NOMO-1 (cell line): ENCODE measurements around the gene ANKRD36C.
"Not testable (repeated sequence)": the region's sequence is repeated elsewhere in the genome, so short reads cannot be mapped to it uniquely, and the experiment has no call there.

Experiments
- DNase-seq, 2 experiments: peaks; one replicate each; lab custom pipeline; 2025; ENCODE audit not compliant: unreplicated experiment in 2 of 2; lab: John Stamatoyannopoulos, UW

The ANKRD36C gene

GRCh38 chr2:95799892-95800291, 191.7 kb downstream of the ANKRD36C start:
- DNase-seq: no peak

DNA sequence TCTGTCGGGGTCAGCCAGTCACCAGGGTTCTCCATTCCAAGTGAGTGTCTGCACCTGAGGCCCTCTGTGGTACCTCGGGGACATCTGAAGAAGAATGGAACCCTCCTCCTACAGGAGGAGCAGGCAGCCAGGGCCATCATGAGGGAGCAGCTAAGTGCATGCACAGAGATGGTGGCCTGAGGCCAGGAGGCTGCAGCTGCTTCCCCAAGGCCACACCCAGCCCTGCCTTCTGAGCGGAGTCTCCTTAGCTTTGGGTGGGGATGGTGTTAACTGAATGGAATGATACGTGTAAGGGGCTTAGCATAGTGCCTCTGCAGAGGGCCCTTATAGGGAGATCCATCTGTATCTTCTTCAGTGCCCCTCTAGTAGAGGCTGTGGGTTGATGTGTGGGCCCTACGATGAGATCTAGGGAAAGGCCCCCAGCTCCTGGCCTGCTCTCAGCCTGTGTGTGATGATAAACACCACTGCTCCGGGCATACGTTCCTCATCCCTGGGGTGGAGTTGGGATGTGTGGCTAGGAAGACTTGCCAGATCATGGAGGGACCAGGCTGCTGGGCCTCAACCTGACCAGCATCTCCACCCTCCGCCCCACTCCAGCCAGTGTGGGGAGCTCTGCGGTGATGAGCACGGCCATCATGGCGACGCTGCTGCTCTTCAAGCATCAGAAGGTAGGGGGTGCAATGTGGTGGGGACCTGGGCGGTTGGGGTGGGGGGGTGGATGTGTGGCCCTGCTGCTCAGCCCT, 192.3 kb downstream of the ANKRD36C start:
- not testable (repeated sequence) for DNase-seq

GRCh38 chr2:95796249-95797099, 195.2 kb downstream of the ANKRD36C start:
- not testable (repeated sequence) for DNase-seq

- DNase-seq: not testable (repeated sequence)
Measured at GRCh38 chr2:95793970-95794369, 197.7 kb downstream of the ANKRD36C start.

DNA sequence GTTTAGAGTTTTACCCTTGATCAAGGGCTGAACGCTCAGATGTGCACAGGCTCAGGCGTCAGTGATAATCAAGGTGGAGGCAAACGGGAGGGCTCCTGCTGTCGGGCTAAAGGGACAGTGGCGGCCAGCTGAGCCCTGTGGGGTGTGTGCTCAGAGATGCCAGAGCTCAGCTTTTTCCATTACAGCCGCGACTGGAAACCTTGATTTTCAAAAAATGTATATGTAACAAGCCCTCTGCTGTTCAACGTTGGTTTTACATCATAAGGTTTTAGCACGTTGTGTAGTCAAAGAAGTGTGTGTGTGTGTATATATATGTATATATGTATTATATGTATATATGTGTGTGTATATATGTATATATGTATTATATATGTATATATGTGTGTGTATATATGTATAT, 201.4 kb downstream of the ANKRD36C start:
- not testable (repeated sequence) for DNase-seq

DNA sequence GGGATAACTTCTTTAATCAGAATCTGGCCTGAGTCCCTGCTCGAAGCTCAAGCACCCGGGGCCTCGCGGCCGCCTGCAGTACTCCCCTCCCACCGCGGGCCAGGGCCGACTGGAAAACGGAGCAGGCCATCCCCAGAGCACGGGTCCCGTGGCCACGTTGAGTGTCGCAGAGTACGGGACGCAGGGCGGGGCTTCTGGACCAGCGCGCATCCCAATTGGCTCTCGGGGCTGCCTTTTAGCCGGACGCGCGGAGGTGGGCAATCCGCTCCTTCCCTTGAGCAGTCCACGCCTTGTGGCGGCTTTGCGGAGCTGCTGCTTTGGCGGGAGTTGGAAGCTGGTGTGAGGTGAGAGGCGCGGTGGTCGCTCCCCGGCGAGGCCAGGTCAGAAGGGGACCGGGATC, 202.2 kb downstream of the ANKRD36C start:
- not testable (repeated sequence) for DNase-seq

GRCh38 chr2:95788642-95789041, 203.0 kb downstream of the ANKRD36C start:
- not testable (repeated sequence) for DNase-seq
